ENCODE measurements around the gene PCDH18. TPM values are rescaled to one million over a fixed set of nuclear protein-coding genes. Genes with fewer than 3 reads are reported as not detected.
"Not testable (repeated sequence)": the region's sequence is repeated elsewhere in the genome, so short reads cannot be mapped to it uniquely, and the experiment has no call there.

Gene PCDH18
- total RNA-seq, 2 experiments from 2014 or later, result not detected

DNA sequence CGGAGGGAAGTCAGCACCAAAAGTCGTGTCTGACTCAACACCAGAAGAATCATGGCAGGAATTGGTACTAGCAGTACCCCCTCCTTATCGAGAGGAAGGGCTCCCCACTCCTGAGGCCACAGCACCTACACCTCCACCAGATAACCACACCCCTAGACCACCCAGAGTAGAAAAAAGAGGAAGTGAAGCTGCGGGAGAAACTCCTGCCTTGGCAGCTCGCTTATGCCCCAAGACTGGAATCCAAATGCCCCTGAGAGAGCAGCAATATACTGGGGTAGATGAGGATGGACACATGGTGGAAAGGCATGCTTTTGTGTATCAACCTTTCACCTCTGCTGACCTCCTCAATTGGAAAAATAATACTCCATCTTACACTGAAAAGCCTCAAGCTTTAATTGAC is 52.6 kb downstream of the PCDH18 start:
- H3K9me3 Mint-ChIP-seq (ENCODE audit: insufficient read depth); H3K4me3 Mint-ChIP-seq; ATAC-seq; POLR2A ChIA-PET; H3K27me3 Mint-ChIP-seq (ENCODE audit: low read depth); H3K4me1 Mint-ChIP-seq (ENCODE audit: low read depth); H3K27ac Mint-ChIP-seq; CTCF ChIA-PET; H3K36me3 Mint-ChIP-seq (ENCODE audit: low read depth); DNase-seq: not testable (repeated sequence)

DNA sequence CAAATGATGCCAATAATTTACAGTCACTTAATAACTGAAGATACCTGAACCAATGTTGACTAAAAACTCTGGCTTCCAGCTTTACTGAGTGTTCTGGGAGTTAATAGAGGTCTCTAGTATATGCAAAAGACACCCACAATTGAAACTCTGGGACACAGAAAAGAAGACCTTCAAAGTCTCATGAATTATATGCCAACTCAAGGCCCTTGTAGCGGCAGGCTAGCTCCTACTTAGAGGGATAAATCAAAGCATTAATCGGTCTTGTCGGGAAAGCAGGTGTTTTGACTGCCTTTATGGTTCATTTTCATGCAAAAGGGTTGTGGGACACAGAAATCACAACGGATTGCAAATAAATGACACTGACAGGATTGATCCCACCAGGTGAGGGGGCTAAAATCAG is 55.9 kb downstream of the PCDH18 start:
- Mint-ChIP-seq H3K27me3 (ENCODE audit: low read depth) (no peaks in the 10 kb centered on the region), H3K9me3 (ENCODE audit: insufficient read depth) (peaks cover 7% of the 10 kb centered on the region), H3K4me3 (no peak overlapping the region), H3K4me1 (ENCODE audit: low read depth) (no peaks in the 10 kb centered on the region), H3K27ac (no peak overlapping the region), H3K36me3 (ENCODE audit: low read depth) (no peaks in the 10 kb centered on the region)
- ATAC-seq (no peak), DNase-seq (no peak)
- ChIA-PET POLR2A (no interaction called here), CTCF (no interaction called here)

- Mint-ChIP-seq H3K27me3 (ENCODE audit: low read depth) (no peaks in the 10 kb centered on the region), H3K4me3 (no peak overlapping the region), H3K27ac (no peak overlapping the region), H3K36me3 (ENCODE audit: low read depth) (no peaks in the 10 kb centered on the region), H3K9me3 (ENCODE audit: insufficient read depth) (peaks cover 7% of the 10 kb centered on the region), H3K4me1 (ENCODE audit: low read depth) (no peaks in the 10 kb centered on the region)
- ATAC-seq (no peak), DNase-seq (no peak)
- ChIA-PET CTCF (no interaction called here), POLR2A (no interaction called here)
Observed at GRCh38 chr4:137474711-137475301, 57.5 kb downstream of the PCDH18 start.

- Mint-ChIP-seq H3K4me3 (no peak overlapping the region), H3K4me1 (ENCODE audit: low read depth) (no peaks in the 10 kb centered on the region), H3K27ac (no peak overlapping the region), H3K9me3 (ENCODE audit: insufficient read depth) (no peaks in the 10 kb centered on the region), H3K36me3 (ENCODE audit: low read depth) (no peaks in the 10 kb centered on the region), H3K27me3 (ENCODE audit: low read depth) (no peaks in the 10 kb centered on the region)
- DNase-seq, result no peak
- ATAC-seq, result no peak
- ChIA-PET POLR2A (no interaction called here), CTCF (no interaction called here)
Observed at GRCh38 chr4:137471895-137472294, 60.4 kb downstream of the PCDH18 start.

DNA sequence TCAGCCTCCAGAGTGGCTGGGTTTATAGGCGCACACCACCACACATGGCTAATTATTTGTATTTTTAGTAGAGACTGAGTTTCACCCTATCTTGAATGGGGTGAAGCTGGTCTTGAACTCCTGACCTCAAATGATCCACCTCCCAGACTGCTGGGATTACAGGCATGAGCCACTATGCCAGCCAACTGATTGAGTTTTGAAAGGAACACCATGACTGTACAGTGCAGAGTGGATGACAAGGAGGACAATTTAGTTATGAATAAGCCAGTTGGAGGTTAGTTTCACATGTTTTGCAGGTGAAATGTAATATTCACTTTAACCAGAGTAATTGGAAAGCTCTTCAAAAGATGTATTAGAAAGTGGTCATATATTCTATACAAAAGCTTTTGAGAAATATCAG is 60.8 kb downstream of the PCDH18 start:
- H3K27me3 Mint-ChIP-seq (ENCODE audit: low read depth), result no peaks in the 10 kb centered on the region
- ATAC-seq (no peak), DNase-seq (no peak)
- H3K9me3 Mint-ChIP-seq (ENCODE audit: insufficient read depth), result no peaks in the 10 kb centered on the region
- POLR2A ChIA-PET, result no interaction called here
- H3K4me3 Mint-ChIP-seq, result no peak overlapping the region
- CTCF ChIA-PET, result no interaction called here
- H3K36me3 Mint-ChIP-seq (ENCODE audit: low read depth), result no peaks in the 10 kb centered on the region
- no peaks in the 10 kb centered on the region for H3K4me1 Mint-ChIP-seq (ENCODE audit: low read depth)
- H3K27ac Mint-ChIP-seq, result no peak overlapping the region

GRCh38 chr4:137470806-137471205 is 61.5 kb downstream of the PCDH18 start:
- Mint-ChIP-seq H3K27ac (no peak overlapping the region), H3K27me3 (ENCODE audit: low read depth) (no peaks in the 10 kb centered on the region), H3K9me3 (ENCODE audit: insufficient read depth) (peaks cover 4% of the 10 kb centered on the region), H3K4me1 (ENCODE audit: low read depth) (no peaks in the 10 kb centered on the region), H3K36me3 (ENCODE audit: low read depth) (no peaks in the 10 kb centered on the region), H3K4me3 (no peak overlapping the region)
- no peak for ATAC-seq
- POLR2A ChIA-PET, result no interaction called here
- DNase-seq, result no peak
- CTCF ChIA-PET, result no interaction called here

Data from activated CD8-positive, alpha-beta T cell treated with anti-CD3 and anti-CD28 coated beads, Interleukin-2, amount 10 ng/mL, durations not matched to agents 7 days and 5 days (primary cell).